Ovary (tissue), 3 donors: Measurements from ENCODE around the gene OR10G2.

Source experiments
- EP300 ChIP-seq: sonication (generic); formaldehyde crosslinking; IDR thresholded peaks from one replicate; pipeline ENCODE4 v1.6.1; 2017; ENCODE audit warnings: antibody characterized with exemption
- POLR2A ChIP-seq: fragments of 450-650 bp; IDR thresholded peaks from one replicate; pipeline ENCODE4 v1.6.1; 2017; ENCODE audit warnings: antibody characterized with exemption, mild to moderate bottlenecking, moderate library complexity
- TF ChIP-seq, protein P1 (sequence below), 3 donors: fragments of 450-650 bp in 2 of 3; fragments of 200-600 bp in 1 of 3; IDR thresholded peaks; one replicate each; pipeline versions ENCODE4 v1.5.1 to v1.8.0; 2016 to 2022; ENCODE audit warnings: antibody characterized with exemption in 3 of 3, mild to moderate bottlenecking in 1 of 3
- donor health status: DM: no; HTN: no; CAD: no.

DNA sequence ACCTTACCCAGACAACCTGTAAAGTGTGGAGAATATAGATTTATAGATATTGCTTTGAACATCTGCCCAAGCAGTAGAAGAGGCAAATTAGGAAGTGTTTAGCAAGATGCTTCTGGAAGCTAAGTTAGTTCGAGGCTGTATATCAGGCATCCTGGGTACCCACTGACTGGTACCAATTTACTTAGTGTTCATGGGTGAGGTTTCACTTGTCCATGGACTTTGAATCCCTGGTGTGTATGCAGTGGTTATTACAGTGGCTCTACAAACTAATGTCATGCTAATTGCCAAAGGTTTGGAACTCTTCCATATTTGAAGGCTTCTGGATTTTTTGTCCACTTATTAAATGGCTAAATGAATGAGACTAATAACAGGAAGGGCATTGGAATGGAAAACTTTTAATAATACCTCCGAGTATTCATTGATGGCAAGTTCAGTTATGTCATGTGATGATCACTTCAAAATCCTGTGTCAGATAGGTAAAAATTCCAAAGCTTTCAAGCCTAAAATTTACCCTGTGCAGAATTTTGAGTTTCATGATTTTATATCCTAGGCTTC is 18.7 kb upstream of the OR10G2 start, which contains the start of gene OR4E2:
- TF ChIP-seq POLR2A (no peak), EP300 (no peak)
- TF ChIP-seq, protein P1, sequence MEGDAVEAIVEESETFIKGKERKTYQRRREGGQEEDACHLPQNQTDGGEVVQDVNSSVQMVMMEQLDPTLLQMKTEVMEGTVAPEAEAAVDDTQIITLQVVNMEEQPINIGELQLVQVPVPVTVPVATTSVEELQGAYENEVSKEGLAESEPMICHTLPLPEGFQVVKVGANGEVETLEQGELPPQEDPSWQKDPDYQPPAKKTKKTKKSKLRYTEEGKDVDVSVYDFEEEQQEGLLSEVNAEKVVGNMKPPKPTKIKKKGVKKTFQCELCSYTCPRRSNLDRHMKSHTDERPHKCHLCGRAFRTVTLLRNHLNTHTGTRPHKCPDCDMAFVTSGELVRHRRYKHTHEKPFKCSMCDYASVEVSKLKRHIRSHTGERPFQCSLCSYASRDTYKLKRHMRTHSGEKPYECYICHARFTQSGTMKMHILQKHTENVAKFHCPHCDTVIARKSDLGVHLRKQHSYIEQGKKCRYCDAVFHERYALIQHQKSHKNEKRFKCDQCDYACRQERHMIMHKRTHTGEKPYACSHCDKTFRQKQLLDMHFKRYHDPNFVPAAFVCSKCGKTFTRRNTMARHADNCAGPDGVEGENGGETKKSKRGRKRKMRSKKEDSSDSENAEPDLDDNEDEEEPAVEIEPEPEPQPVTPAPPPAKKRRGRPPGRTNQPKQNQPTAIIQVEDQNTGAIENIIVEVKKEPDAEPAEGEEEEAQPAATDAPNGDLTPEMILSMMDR (IDR thresholded peaks at IDR 0.05) = no peak
